OCI-LY7 (cell line): ENCODE measurements around the gene CHD3.

ENCODE experiments used
- EZH2phosphoT487 ChIP-seq: fragments of 200-600 bp; sonication (generic); IDR thresholded peaks from 2 replicates; pipeline ENCODE4 v1.6.1; 2018; ENCODE audit warnings: low read depth, borderline replicate concordance, mild to moderate bottlenecking, mixed run types, antibody characterized with exemption, low read length, moderate library complexity, mixed read lengths
- TF ChIP-seq, protein P1 (sequence below): fragments of 200-600 bp; sonication (generic); conservative IDR thresholded peaks from 2 replicates; pipeline ENCODE4 v1.5.1; 2014; ENCODE audit warnings: mild to moderate bottlenecking, antibody characterized with exemption, low read length, moderate library complexity, mixed read lengths

- TF ChIP-seq, protein P1, sequence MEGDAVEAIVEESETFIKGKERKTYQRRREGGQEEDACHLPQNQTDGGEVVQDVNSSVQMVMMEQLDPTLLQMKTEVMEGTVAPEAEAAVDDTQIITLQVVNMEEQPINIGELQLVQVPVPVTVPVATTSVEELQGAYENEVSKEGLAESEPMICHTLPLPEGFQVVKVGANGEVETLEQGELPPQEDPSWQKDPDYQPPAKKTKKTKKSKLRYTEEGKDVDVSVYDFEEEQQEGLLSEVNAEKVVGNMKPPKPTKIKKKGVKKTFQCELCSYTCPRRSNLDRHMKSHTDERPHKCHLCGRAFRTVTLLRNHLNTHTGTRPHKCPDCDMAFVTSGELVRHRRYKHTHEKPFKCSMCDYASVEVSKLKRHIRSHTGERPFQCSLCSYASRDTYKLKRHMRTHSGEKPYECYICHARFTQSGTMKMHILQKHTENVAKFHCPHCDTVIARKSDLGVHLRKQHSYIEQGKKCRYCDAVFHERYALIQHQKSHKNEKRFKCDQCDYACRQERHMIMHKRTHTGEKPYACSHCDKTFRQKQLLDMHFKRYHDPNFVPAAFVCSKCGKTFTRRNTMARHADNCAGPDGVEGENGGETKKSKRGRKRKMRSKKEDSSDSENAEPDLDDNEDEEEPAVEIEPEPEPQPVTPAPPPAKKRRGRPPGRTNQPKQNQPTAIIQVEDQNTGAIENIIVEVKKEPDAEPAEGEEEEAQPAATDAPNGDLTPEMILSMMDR: no peak
- TF ChIP-seq EZH2phosphoT487: no peak
Measured at GRCh38 chr17:7910281-7910680, 21.7 kb downstream of the CHD3 start.
